Urothelium cell line (cell line): Measurements from ENCODE around the gene ARVCF.

Source experiments
- DNase-seq: peaks from one replicate; pipeline ENCODE4 v3.0.0; 2011; ENCODE audit warnings: low spot score, mixed read lengths
- FAIRE-seq: peaks from 2 replicates; lab custom pipeline; 2011; peaks lifted over from hg19 to GRCh38; lab: Jason Lieb, UNC

ARVCF gene

GRCh38 chr22:19990188-19990587, 26.4 kb downstream of the ARVCF start:
- DNase-seq (no peak), FAIRE-seq (no peak)

GRCh38 chr22:19989725-19990067, 26.9 kb downstream of the ARVCF start:
- no peak for FAIRE-seq
- no peak for DNase-seq

- FAIRE-seq, result no peak
- DNase-seq, result no peak
Observed at GRCh38 chr22:19988965-19989724, 27.5 kb downstream of the ARVCF start.

- FAIRE-seq, result no peak
- DNase-seq, result no peak
Observed at GRCh38 chr22:19988331-19988808, 28.3 kb downstream of the ARVCF start.

GRCh38 chr22:19987394-19988306, 29.0 kb downstream of the ARVCF start:
- FAIRE-seq (no peak), DNase-seq (no peak)

GRCh38 chr22:19986410-19987341, 29.9 kb downstream of the ARVCF start:
- peak; percentile 99 for FAIRE-seq
- peak; percentile 99 for DNase-seq

GRCh38 chr22:19986011-19986409, 30.6 kb downstream of the ARVCF start:
- FAIRE-seq, result no peak
- DNase-seq, result no peak

GRCh38 chr22:19984851-19985811, 31.5 kb downstream of the ARVCF start:
- DNase-seq (peak; percentile 52), FAIRE-seq (no peak)

- peak; percentile 98 for FAIRE-seq
- peak; percentile 97 for DNase-seq
Observed at GRCh38 chr22:19984201-19984753, 32.3 kb downstream of the ARVCF start.

GRCh38 chr22:19983741-19984140, 32.9 kb downstream of the ARVCF start:
- peak; percentile 58 for DNase-seq
- FAIRE-seq, result peak; percentile 92

GRCh38 chr22:19982991-19983578, 33.5 kb downstream of the ARVCF start:
- FAIRE-seq (no peak), DNase-seq (no peak)

GRCh38 chr22:19981961-19982920, 34.4 kb downstream of the ARVCF start:
- peak; percentile 89 for FAIRE-seq
- no peak for DNase-seq

GRCh38 chr22:19981171-19981960, 35.3 kb downstream of the ARVCF start:
- DNase-seq, result no peak
- no peak for FAIRE-seq

- no peak for FAIRE-seq
- DNase-seq, result no peak
Observed at GRCh38 chr22:19980766-19981165, 35.9 kb downstream of the ARVCF start.

GRCh38 chr22:19979712-19980493, 36.7 kb downstream of the ARVCF start:
- no peak for DNase-seq
- no peak for FAIRE-seq

- DNase-seq, result no peak
- FAIRE-seq, result peak; percentile 55
Observed at GRCh38 chr22:19978748-19979147, 37.9 kb downstream of the ARVCF start.
